Activated T-helper 17 cell treated with anti-CD3 and anti-CD28 coated beads, Interleukin-2, amount 50 U/mL, for 72 hours (primary cell): ENCODE results near the gene VPS13D. TPM values are rescaled to one million over a fixed set of nuclear protein-coding genes. Genes with fewer than 3 reads are reported as not detected.

Experiments used
- ATAC-seq: fragments of 150-1000 bp; cut with Tn5 transposase; replicated peaks from 2 replicates; pipeline ENCODE4 v1.10.0; 2021; ENCODE audit warnings: mild to moderate bottlenecking, moderate library complexity
- H3K27ac Mint-ChIP-seq: one replicate; pipeline ENCODE4 v1.8.0; 2022; ENCODE audit warnings: mixed read lengths
- H3K27me3 Mint-ChIP-seq: one replicate; pipeline ENCODE4 v1.8.0; 2022; ENCODE audit warnings: mixed read lengths
- H3K36me3 Mint-ChIP-seq: one replicate; pipeline ENCODE4 v1.8.0; 2022; ENCODE audit warnings: low read depth, mild to moderate bottlenecking, mixed read lengths
- H3K4me1 Mint-ChIP-seq: one replicate; pipeline ENCODE4 v1.8.0; 2022; ENCODE audit warnings: mixed read lengths
- H3K4me3 Mint-ChIP-seq: one replicate; pipeline ENCODE4 v1.8.0; 2022; ENCODE audit warnings: mild to moderate bottlenecking, mixed read lengths
- H3K9me3 Mint-ChIP-seq: one replicate; pipeline ENCODE4 v1.8.0; 2022; ENCODE audit warnings: mixed read lengths
- total RNA-seq, 2 donors: library from RNA; stranded (reverse); gene quantifications; one replicate each; pipeline ENCODE4 v1.2.3, GENCODE V29; 2022

VPS13D gene
- total RNA-seq, 2 donors from 2014 or later = 30.4 to 35.6 TPM

- Mint-ChIP-seq H3K4me1 (peaks cover 42% of the 10 kb centered on the region), H3K4me3 (peak overlapping the region; percentile 58), H3K36me3 (peaks cover 4% of the 10 kb centered on the region), H3K27ac (peak overlapping the region; percentile 66), H3K9me3 (no peaks in the 10 kb centered on the region), H3K27me3 (no peaks in the 10 kb centered on the region)
- peak; percentile 3 for ATAC-seq
Observed at GRCh38 chr1:12477936-12478611, 248.2 kb downstream of the VPS13D start.

GRCh38 chr1:12478612-12478985 is 248.8 kb downstream of the VPS13D start:
- ATAC-seq = peak; percentile 25
- Mint-ChIP-seq H3K4me1 (peaks cover 39% of the 10 kb centered on the region), H3K27ac (peak overlapping the region; percentile 66), H3K9me3 (no peaks in the 10 kb centered on the region), H3K4me3 (peak overlapping the region; percentile 58), H3K27me3 (no peaks in the 10 kb centered on the region), H3K36me3 (peaks cover 4% of the 10 kb centered on the region)

- H3K27ac Mint-ChIP-seq = peak overlapping the region; percentile 66
- H3K27me3 Mint-ChIP-seq = no peaks in the 10 kb centered on the region
- no peaks in the 10 kb centered on the region for H3K9me3 Mint-ChIP-seq
- peaks cover 4% of the 10 kb centered on the region for H3K36me3 Mint-ChIP-seq
- H3K4me3 Mint-ChIP-seq = peak overlapping the region; percentile 58
- H3K4me1 Mint-ChIP-seq = peaks cover 38% of the 10 kb centered on the region
- ATAC-seq = no peak
Observed at GRCh38 chr1:12479311-12479710, 249.5 kb downstream of the VPS13D start.

- peaks cover 45% of the 10 kb centered on the region for H3K4me1 Mint-ChIP-seq
- peaks cover 8% of the 10 kb centered on the region for H3K36me3 Mint-ChIP-seq
- peak overlapping the region; percentile 61 for H3K4me3 Mint-ChIP-seq
- ATAC-seq = no peak
- no peaks in the 10 kb centered on the region for H3K27me3 Mint-ChIP-seq
- H3K27ac Mint-ChIP-seq = peak overlapping the region; percentile 88
- H3K9me3 Mint-ChIP-seq = no peaks in the 10 kb centered on the region
Observed at GRCh38 chr1:12480041-12480440, 250.2 kb downstream of the VPS13D start.

- H3K27ac Mint-ChIP-seq = peak overlapping the region; percentile 88
- no peaks in the 10 kb centered on the region for H3K27me3 Mint-ChIP-seq
- ATAC-seq = peak; percentile 81
- peaks cover 45% of the 10 kb centered on the region for H3K4me1 Mint-ChIP-seq
- H3K9me3 Mint-ChIP-seq = no peaks in the 10 kb centered on the region
- peak overlapping the region; percentile 61 for H3K4me3 Mint-ChIP-seq
- peaks cover 12% of the 10 kb centered on the region for H3K36me3 Mint-ChIP-seq
Observed at GRCh38 chr1:12480748-12481362, 251.0 kb downstream of the VPS13D start.

GRCh38 chr1:12481928-12482327 is 252.1 kb downstream of the VPS13D start:
- no peak for ATAC-seq
- H3K27me3 Mint-ChIP-seq = no peaks in the 10 kb centered on the region
- no peak overlapping the region for H3K4me3 Mint-ChIP-seq
- H3K36me3 Mint-ChIP-seq = peaks cover 19% of the 10 kb centered on the region
- H3K4me1 Mint-ChIP-seq = peaks cover 36% of the 10 kb centered on the region
- H3K9me3 Mint-ChIP-seq = no peaks in the 10 kb centered on the region
- H3K27ac Mint-ChIP-seq = peak overlapping the region; percentile 88

- H3K4me3 Mint-ChIP-seq = no peak overlapping the region
- no peaks in the 10 kb centered on the region for H3K9me3 Mint-ChIP-seq
- H3K4me1 Mint-ChIP-seq = peaks cover 28% of the 10 kb centered on the region
- H3K27me3 Mint-ChIP-seq = no peaks in the 10 kb centered on the region
- H3K36me3 Mint-ChIP-seq = peaks cover 15% of the 10 kb centered on the region
- no peak overlapping the region for H3K27ac Mint-ChIP-seq
- no peak for ATAC-seq
Observed at GRCh38 chr1:12482988-12483387, 253.2 kb downstream of the VPS13D start.

- Mint-ChIP-seq H3K4me1 (peaks cover 14% of the 10 kb centered on the region), H3K4me3 (no peak overlapping the region), H3K27me3 (no peaks in the 10 kb centered on the region), H3K36me3 (peaks cover 15% of the 10 kb centered on the region), H3K27ac (no peak overlapping the region), H3K9me3 (no peaks in the 10 kb centered on the region)
- ATAC-seq = no peak
Observed at GRCh38 chr1:12485231-12486058, 255.6 kb downstream of the VPS13D start.

GRCh38 chr1:12486059-12486341 is 256.2 kb downstream of the VPS13D start:
- H3K4me1 Mint-ChIP-seq = peaks cover 13% of the 10 kb centered on the region
- H3K9me3 Mint-ChIP-seq = no peaks in the 10 kb centered on the region
- ATAC-seq = no peak
- peaks cover 15% of the 10 kb centered on the region for H3K36me3 Mint-ChIP-seq
- H3K27ac Mint-ChIP-seq = no peak overlapping the region
- H3K27me3 Mint-ChIP-seq = no peaks in the 10 kb centered on the region
- no peak overlapping the region for H3K4me3 Mint-ChIP-seq

- Mint-ChIP-seq H3K4me3 (no peak overlapping the region), H3K36me3 (peaks cover 15% of the 10 kb centered on the region), H3K4me1 (peaks cover 9% of the 10 kb centered on the region), H3K9me3 (no peaks in the 10 kb centered on the region), H3K27me3 (no peaks in the 10 kb centered on the region), H3K27ac (no peak overlapping the region)
- ATAC-seq = no peak
Observed at GRCh38 chr1:12486401-12487005, 256.7 kb downstream of the VPS13D start.

GRCh38 chr1:12487520-12487919 is 257.7 kb downstream of the VPS13D start:
- Mint-ChIP-seq H3K27me3 (no peaks in the 10 kb centered on the region), H3K4me1 (peaks cover 9% of the 10 kb centered on the region), H3K9me3 (no peaks in the 10 kb centered on the region), H3K36me3 (peaks cover 17% of the 10 kb centered on the region), H3K4me3 (no peak overlapping the region), H3K27ac (peak overlapping the region; percentile 62)
- ATAC-seq = no peak

- no peak overlapping the region for H3K27ac Mint-ChIP-seq
- no peaks in the 10 kb centered on the region for H3K27me3 Mint-ChIP-seq
- no peak overlapping the region for H3K4me3 Mint-ChIP-seq
- no peak for ATAC-seq
- no peaks in the 10 kb centered on the region for H3K9me3 Mint-ChIP-seq
- H3K4me1 Mint-ChIP-seq = peaks cover 9% of the 10 kb centered on the region
- H3K36me3 Mint-ChIP-seq = peaks cover 21% of the 10 kb centered on the region
Observed at GRCh38 chr1:12488666-12489354, 259.0 kb downstream of the VPS13D start.

- Mint-ChIP-seq H3K36me3 (peaks cover 15% of the 10 kb centered on the region), H3K4me1 (no peaks in the 10 kb centered on the region), H3K27me3 (no peaks in the 10 kb centered on the region), H3K9me3 (no peaks in the 10 kb centered on the region), H3K4me3 (no peak overlapping the region), H3K27ac (no peak overlapping the region)
- ATAC-seq = no peak
Observed at GRCh38 chr1:12490532-12491142, 260.8 kb downstream of the VPS13D start.

- no peaks in the 10 kb centered on the region for H3K9me3 Mint-ChIP-seq
- peaks cover 6% of the 10 kb centered on the region for H3K36me3 Mint-ChIP-seq
- no peaks in the 10 kb centered on the region for H3K4me1 Mint-ChIP-seq
- H3K27ac Mint-ChIP-seq = no peak overlapping the region
- no peak overlapping the region for H3K4me3 Mint-ChIP-seq
- no peak for ATAC-seq
- no peaks in the 10 kb centered on the region for H3K27me3 Mint-ChIP-seq
Observed at GRCh38 chr1:12491656-12492055, 261.8 kb downstream of the VPS13D start.
